ENCODE data around the gene ZNF536. TPM values are rescaled to one million over a fixed set of nuclear protein-coding genes. Genes with fewer than 3 reads are reported as not detected.

The ZNF536 gene
- total RNA-seq, 1 experiment from 2014 or later = 0.35 TPM

GRCh38 chr19:30530751-30531150 is 158.6 kb downstream of the ZNF536 start (continued):
- TF ChIP-seq MLX (CRISPR knock-in tag; IDR thresholded peaks at IDR 0.05) (no peak), ELF4 (CRISPR knock-in tag; IDR thresholded peaks at IDR 0.05; ENCODE audit: low read depth) (no peak), ZNF281 (CRISPR knock-in tag; IDR thresholded peaks at IDR 0.05) (no peak), GTF2I (CRISPR knock-in tag; conservative IDR thresholded peaks at IDR 0.05) (no peak)

GRCh38 chr19:30535011-30535410 is 162.8 kb downstream of the ZNF536 start:
- peaks cover 9% of the 10 kb centered on the region for H3K9me3 Mint-ChIP-seq
- H3K4me1 Mint-ChIP-seq = peaks cover 10% of the 10 kb centered on the region
- ATAC-seq = no peak
- peaks cover 4% of the 10 kb centered on the region; the same call in 1 of the 2 replicates for H3K36me3 Mint-ChIP-seq
- no peaks in the 10 kb centered on the region; the same call in 1 of the 2 replicates for H3K27me3 Mint-ChIP-seq (ENCODE audit: low read depth)
- no peak for TF ChIP-seq FOXP4 (CRISPR knock-in tag; IDR thresholded peaks at IDR 0.05)
- no peak for TF ChIP-seq OVOL2 (CRISPR knock-in tag; IDR thresholded peaks at IDR 0.05; ENCODE audit: borderline replicate concordance)
- no peak for TF ChIP-seq PRRX2 (CRISPR knock-in tag; IDR thresholded peaks at IDR 0.05)
- no peak for TF ChIP-seq KAT7 (CRISPR knock-in tag; IDR thresholded peaks at IDR 0.05; ENCODE audit: borderline replicate concordance)
- TF ChIP-seq GABPB1 (CRISPR knock-in tag; IDR thresholded peaks at IDR 0.05) = no peak
- TF ChIP-seq USF2 (CRISPR knock-in tag; IDR thresholded peaks at IDR 0.05) = no peak
- TF ChIP-seq GRHL2 (CRISPR knock-in tag; IDR thresholded peaks at IDR 0.05; ENCODE audit: insufficient replicate concordance, severe bottlenecking) = no peak
- no peak for TF ChIP-seq ATF2 (CRISPR knock-in tag; IDR thresholded peaks at IDR 0.05; ENCODE audit: borderline replicate concordance, low read depth)
- no peak for TF ChIP-seq JAZF1 (CRISPR knock-in tag; IDR thresholded peaks at IDR 0.05)
- no peak for DNase-seq (ENCODE audit: low spot score)
- ChIA-PET POLR2A (interaction anchor here (0.6 kb wide), 1 partner anchor 19 kb away, joined by 5 read pairs; no protein-coding TSS in a partner anchor), CTCF (no interaction called here)
- no peak overlapping the region for H3K27ac Mint-ChIP-seq
- no peak overlapping the region for H3K4me3 Mint-ChIP-seq

- POLR2A ChIA-PET = no interaction called here
- peaks cover 4% of the 10 kb centered on the region; the same call in 1 of the 2 replicates for H3K36me3 Mint-ChIP-seq
- no peak for TF ChIP-seq CREB1 (CRISPR knock-in tag; IDR thresholded peaks at IDR 0.05)
- no peak for TF ChIP-seq AR (CRISPR knock-in tag; IDR thresholded peaks at IDR 0.05)
- TF ChIP-seq PREB (CRISPR knock-in tag; IDR thresholded peaks at IDR 0.05; ENCODE audit: borderline replicate concordance) = no peak
- no peak for TF ChIP-seq ZBTB21 (CRISPR knock-in tag; IDR thresholded peaks at IDR 0.05; ENCODE audit: borderline replicate concordance)
- no peak for TF ChIP-seq ESRRA (CRISPR knock-in tag; IDR thresholded peaks at IDR 0.05; ENCODE audit: borderline replicate concordance)
- TF ChIP-seq E2F4 (CRISPR knock-in tag; IDR thresholded peaks at IDR 0.05; ENCODE audit: borderline replicate concordance, low read depth) = no peak
- TF ChIP-seq TEAD4 (CRISPR knock-in tag; IDR thresholded peaks at IDR 0.05) = no peak
Measured at GRCh38 chr19:30536975-30537374, 164.8 kb downstream of the ZNF536 start.

More at GRCh38 chr19:30536975-30537374, 164.8 kb downstream of the ZNF536 start:
- ATAC-seq (no peak), DNase-seq (ENCODE audit: low spot score) (no peak)
- H3K27me3 Mint-ChIP-seq (ENCODE audit: low read depth) = no peaks in the 10 kb centered on the region; the same call in 1 of the 2 replicates
- H3K9me3 Mint-ChIP-seq = peaks cover 9% of the 10 kb centered on the region
- CTCF ChIA-PET = no interaction called here
- peaks cover 10% of the 10 kb centered on the region for H3K4me1 Mint-ChIP-seq
- H3K4me3 Mint-ChIP-seq = no peak overlapping the region
- no peak overlapping the region for H3K27ac Mint-ChIP-seq
